GM18519 (cell line): ENCODE measurements around the gene ZNHIT1.

Source experiments
- ATAC-seq: cut with Tn5 transposase; IDR thresholded peaks from one replicate; pipeline ENCODE4 v1.9.1; 2021; ENCODE audit warnings: mild to moderate bottlenecking, moderate library complexity; ENCODE audit not compliant: unreplicated experiment, low FRiP score

The ZNHIT1 gene

DNA sequence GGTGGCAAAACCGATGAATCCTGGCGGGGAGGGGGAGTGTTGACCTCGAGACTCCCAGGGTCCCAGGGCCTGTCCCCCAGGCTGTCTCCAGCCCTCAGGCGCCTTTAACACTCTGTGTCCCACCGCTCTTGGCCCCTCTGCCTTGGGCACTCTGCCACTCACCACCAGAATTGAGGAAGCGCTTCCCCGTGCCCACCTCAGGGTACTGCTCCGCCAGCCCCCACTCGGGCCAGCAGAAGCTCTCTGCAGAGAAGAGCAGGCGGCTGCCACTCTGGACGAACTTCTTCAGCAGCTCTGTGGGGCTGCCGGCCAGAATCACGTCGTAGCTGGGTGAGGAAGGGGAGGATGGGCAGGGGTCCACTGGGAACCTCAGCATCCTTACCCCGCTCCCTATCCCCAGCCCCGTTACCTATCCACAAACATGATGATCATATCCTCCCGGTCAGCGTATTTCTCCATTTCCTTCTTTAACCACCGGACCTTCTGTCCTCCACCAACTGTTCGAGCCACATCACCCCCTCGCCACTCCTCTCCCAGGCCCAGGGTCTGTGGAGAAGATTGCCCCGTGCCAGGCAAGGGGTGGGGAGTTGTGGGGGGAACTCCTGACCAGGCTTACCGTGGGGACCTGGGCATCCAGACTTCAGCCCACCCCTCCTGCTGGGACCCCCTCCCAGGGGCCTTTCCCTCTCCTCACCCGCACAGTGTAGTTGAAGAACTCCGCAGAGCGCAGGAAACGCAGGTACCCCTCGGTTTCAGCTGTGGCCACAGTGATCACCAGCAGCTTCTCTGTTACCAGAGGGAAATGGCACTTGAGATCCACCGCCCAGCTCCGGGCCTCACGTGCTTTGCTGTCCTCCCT, 1.7 kb upstream of the ZNHIT1 start:
- no peak for ATAC-seq

GRCh38 chr7:101216860-101217387, 1.0 kb upstream of the ZNHIT1 start:
- peak; percentile 9 for ATAC-seq

GRCh38 chr7:101218236-101219125, 516 bp downstream of the ZNHIT1 start:
- ATAC-seq: no peak

GRCh38 chr7:101220295-101220694, 2.3 kb downstream of the ZNHIT1 start:
- no peak for ATAC-seq

DNA sequence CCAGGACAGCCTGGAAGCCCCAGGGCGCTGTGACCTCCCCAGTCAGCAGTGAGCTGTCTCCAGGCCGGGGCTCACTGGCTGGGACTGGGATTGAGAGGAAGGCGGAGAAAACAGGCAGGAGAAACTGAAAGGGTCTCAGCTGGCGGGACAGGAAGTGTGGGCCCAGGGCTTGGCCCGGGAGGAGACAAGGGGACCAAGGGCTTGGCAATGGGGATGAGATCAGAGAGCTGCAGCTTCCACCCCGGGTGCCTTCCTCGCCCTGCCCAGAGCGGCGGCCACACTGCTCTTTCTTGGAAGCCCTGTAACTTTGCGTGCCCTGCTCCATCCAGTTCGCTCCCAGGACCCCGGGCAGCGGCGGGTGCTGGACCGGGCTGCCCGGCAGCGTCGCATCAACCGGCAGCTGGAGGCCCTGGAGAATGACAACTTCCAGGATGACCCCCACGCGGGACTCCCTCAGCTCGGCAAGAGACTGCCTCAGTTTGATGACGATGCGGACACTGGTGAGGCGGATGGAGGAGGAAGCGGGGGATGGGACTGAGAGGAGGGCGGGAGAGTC, 4.4 kb downstream of the ZNHIT1 start:
- no peak for ATAC-seq

DNA sequence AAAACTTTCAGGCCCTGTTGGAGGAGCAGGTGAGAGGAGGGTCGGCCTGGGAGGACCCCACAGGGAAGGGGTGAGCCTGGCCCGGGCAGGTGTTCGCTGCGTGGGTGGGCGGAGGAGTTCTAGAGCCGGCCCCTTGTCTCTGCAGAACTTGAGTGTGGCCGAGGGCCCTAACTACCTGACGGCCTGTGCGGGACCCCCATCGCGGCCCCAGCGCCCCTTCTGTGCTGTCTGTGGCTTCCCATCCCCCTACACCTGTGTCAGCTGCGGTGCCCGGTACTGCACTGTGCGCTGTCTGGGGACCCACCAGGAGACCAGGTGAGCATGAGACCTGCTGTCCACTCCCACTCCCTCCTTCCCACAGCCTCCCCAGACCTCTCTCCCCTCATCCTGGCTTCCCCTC, 5.6 kb downstream of the ZNHIT1 start:
- ATAC-seq: no peak

GRCh38 chr7:101225650-101226049, 7.7 kb downstream of the ZNHIT1 start:
- no peak for ATAC-seq

DNA sequence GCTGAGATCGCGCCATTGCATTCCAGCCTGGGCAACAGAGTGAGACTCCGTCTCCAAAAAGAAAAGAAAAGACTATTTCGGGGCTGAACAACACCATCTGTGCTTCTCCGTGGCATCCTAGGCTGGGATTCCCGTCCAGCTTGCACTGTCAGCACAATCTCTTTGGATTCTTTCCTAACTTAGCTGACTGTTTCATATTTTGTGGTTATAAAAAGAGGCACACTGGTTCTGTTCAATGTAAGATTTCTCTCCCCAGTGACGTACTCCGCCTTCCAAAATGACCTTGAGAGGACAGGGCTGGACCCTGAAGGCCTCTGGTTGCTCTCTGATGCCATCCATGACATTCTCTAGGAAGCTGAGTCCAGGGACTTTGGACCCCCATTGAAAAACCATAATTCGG, 8.8 kb downstream of the ZNHIT1 start:
- no peak for ATAC-seq

- ATAC-seq: no peak
These were observed 13.7 kb downstream of the ZNHIT1 start for GRCh38 chr7:101231644-101232043.

DNA sequence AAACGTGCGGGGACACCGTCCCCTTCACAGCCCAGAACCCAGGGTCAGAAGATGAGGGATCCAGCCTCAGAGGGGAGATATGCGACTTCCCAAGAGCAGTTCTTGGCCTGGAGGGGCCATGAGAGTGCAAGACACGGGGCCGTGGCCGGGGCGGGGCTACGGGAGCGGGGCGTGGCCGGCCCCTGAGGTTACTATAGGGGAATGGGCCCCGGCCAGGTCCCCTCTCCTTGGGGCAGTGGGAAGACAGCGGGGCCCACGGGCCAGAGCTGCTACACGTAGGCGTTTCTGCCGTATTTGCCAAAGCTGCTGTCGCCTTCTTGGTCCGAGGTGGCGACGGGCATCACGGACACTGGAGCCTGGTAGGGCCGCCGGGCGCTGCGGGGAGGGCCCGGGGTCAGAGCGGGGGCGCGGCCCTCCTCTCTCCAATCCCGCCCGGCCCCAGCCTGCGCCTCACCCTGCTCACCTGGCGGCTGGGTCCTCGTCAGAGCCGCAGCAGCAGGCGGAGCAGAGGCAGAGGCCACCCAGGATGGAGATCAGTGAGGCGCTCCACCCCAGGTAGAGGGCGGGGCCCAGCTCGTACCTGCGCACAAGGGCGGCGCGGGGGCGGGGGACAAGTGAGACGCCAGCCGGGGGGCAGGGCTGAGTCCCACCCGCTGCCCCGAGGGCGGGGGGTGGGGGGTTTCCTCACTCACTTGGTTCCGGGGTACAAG, 14.3 kb downstream of the ZNHIT1 start:
- ATAC-seq: no peak

GRCh38 chr7:101233907-101234547, 16.1 kb downstream of the ZNHIT1 start:
- no peak for ATAC-seq

DNA sequence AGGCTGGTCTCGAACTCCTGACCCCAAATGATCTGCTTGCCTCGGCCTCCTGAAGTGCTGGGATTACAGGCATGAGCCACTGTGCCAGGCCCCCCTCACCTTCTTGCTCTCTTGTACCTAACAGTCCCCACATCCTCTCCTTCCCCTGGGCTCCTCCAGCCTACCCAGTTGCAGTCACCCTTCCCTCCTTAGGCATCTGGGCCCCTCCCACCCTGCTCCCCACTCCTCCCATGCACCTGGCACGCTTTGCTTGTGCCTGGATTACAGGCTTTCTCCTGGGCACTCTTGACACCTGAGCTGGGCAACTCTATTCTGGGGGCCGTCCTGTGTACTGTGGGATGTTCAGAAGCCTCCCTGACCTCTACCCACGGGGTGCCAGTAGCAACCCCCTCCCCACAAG, 16.7 kb downstream of the ZNHIT1 start:
- ATAC-seq: no peak

DNA sequence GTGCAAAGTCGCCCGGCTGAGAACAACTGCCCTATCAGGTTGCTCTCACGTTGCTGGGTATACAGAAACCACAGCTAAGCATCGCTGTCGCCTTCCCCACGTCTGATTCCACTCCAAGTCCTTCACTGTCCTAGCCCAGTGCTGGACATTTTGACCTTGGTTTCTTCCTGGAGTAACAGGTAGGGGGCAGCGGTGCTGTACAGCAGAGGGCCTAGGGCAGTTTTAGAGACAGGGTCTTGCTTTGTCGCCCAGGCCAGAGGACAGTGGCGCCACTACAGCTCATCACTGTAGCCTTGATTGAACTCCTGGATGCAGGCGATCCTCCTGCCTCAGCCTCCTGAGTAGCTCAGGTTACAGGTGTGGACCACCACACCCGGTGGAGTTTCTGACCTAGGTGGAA, 17.1 kb downstream of the ZNHIT1 start:
- no peak for ATAC-seq

DNA sequence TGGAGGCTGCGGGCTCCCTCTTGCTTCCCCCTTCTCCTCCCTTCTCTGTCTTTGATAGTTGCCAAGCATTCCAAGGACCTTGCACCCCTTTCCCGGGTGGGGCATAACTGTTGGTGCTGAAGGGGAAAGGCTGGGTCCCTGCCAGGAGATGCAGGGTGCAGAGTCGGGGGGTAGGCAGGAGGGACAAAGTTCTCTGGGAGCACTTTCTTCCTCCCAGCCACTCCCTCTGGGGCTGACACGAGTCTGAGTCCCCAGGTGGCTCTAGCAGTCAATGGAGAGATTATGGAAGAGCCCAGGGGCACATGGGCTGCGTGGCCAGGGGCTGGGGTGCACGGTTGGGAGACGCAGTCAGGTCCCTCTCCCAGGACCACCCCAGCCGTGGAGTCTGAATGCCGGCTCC, 17.6 kb downstream of the ZNHIT1 start:
- no peak for ATAC-seq

DNA sequence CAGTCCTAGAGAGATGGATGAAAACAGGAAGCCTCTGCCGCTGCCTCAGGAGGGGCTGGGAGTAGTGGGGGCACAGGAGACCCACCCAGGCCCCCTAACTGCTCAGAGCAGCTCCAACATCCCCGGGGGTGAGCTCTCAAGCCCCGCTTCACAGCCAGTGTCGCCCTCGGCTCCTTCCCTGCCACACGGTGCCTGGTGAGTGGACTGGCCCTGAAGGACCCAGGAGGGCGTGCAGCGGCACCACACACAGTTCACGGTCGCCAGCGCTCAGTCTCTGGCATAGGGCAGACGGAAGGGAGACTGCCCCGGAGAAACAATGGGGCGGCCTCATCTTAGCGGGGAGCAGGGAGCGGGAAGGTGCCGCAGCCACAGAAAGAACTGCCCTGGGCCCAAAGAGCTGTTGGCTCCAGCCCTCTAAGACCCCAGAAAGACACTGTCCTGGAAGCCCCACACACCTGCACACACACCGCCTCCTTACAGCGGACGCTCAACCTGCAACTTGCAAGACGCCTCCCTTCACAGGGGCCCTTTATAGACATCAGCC, 18.4 kb downstream of the ZNHIT1 start:
- no peak for ATAC-seq

DNA sequence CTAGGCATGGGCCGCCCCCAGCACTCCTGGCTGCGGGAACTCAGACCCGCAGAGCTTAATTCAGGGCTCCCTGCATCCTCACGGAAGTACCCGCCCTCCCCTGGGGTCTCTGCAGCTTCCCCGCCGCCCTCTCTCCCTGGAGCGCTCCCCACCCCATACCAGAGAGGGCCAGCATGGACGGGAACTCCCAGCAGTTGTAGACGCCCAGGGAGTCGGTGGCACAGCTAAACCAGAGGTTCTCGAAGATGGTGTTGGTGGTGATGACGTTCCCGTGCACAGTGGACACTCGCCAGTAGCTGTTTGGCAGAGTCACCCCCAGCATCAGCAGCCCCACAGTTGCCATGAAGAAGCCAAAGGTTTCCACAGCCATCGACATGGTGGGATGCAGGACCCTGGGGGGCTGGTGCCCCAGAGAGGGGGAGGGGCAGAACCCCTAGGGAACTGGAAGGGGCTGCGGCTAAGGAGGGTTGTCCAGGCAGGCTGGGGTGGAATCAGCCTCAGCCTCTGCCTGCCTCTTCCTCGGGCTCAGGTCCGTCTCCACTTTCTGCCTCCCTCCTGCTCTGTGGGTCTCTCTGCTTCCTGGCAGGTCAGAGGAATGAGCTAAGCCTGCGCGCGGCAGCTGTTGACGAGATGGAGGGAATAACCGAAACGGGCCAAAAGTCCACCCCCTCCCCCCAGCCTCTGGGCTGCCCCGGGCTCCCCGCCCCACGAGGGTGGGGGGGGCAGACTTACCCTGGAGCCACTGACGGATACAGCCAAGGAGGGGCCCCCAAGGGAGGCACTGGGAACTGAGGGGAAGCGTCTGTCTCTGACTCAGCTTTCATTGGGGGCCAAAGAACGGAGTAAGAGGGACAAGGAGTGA, 19.5 kb downstream of the ZNHIT1 start, which contains the start of gene CLDN15:
Gene CLDN15, minus strand, starts transcription at position 597 of the 862 bp plus-strand sequence. Its CDS starts 221 bp downstream, at position 376.
- ATAC-seq: no peak

GRCh38 chr7:101238226-101239182, 20.5 kb downstream of the ZNHIT1 start:
- ATAC-seq: no peak
